IMR-90 (cell line): Measurements from ENCODE around the gene KXD1. TPM values are rescaled to one million over a fixed set of nuclear protein-coding genes. Genes with fewer than 3 reads are reported as not detected.

ENCODE experiments used
- ATAC-seq: fragments of 200-7000 bp; cut with Tn5 transposase; 2 replicates; pipeline ENCODE4 v1.9.1; 2020; ENCODE audit warnings: low read depth, mild to moderate bottlenecking, moderate library complexity
- BruUV-seq: library from RNA; stranded (reverse); fragments of 400-500 nt; replicated peaks from 2 replicates; lab custom pipeline; 2021; lab: Mats Ljungman, UMichigan
- CTCF ChIA-PET: fragments of 300-600 bp; formaldehyde crosslinking; extraction: SDS; loops from one replicate; lab custom pipeline; 2021; ENCODE audit warnings: antibody characterized with exemption; lab: Yijun Ruan, JAX
- POLR2A ChIA-PET: fragments of 300-600 bp; sonication (Branson Sonifier 250); formaldehyde crosslinking; loops from one replicate; lab custom pipeline; 2022; ENCODE audit warnings: antibody characterized with exemption; ENCODE audit not compliant: unreplicated experiment; lab: Charles Lee
- DNase-seq: peaks from one replicate; pipeline ENCODE4 v3.0.0; 2013
- H2AFZ ChIP-seq: replicated peaks from 2 replicates; pipeline ENCODE3; 2013; ENCODE audit warnings: low read length, mild to moderate bottlenecking; ENCODE audit not compliant: poor library complexity
- H2AK5ac ChIP-seq: 2 replicates; pipeline ENCODE4 v1.6.1; 2013; ENCODE audit warnings: low read depth, low read length, inconsistent platforms
- H2AK9ac ChIP-seq: replicated peaks from 2 replicates; pipeline ENCODE3; 2013; ENCODE audit warnings: mild to moderate bottlenecking, low read depth, low read length, moderate library complexity; ENCODE audit not compliant: poor library complexity
- H2BK120ac ChIP-seq: 2 replicates; pipeline ENCODE4 v1.6.1; 2013; ENCODE audit warnings: low read depth, low read length, inconsistent platforms
- H2BK15ac ChIP-seq: 3 replicates; pipeline ENCODE4 v1.6.1; 2013; ENCODE audit warnings: low read depth, low read length, inconsistent platforms
- H2BK20ac ChIP-seq: 2 replicates; pipeline ENCODE4 v1.6.1; 2013; ENCODE audit warnings: low read depth, mild to moderate bottlenecking, inconsistent platforms, low read length, moderate library complexity
- H2BK5ac ChIP-seq: 2 replicates; pipeline ENCODE4 v1.6.1; 2013; ENCODE audit warnings: mild to moderate bottlenecking, low read depth, low read length, inconsistent platforms; ENCODE audit not compliant: poor library complexity, severe bottlenecking
- H3K14ac ChIP-seq: replicated peaks from 2 replicates; pipeline ENCODE4 v1.6.1; 2013; ENCODE audit warnings: low read depth, low read length, inconsistent platforms
- H3K18ac ChIP-seq: 2 replicates; pipeline ENCODE4 v1.6.1; 2013; ENCODE audit warnings: low read depth, low read length, control low read depth
- H3K23ac ChIP-seq: 2 replicates; pipeline ENCODE4 v1.6.1; 2013; ENCODE audit warnings: low read depth, low read length, inconsistent platforms
- H3K27ac ChIP-seq: 2 replicates; pipeline ENCODE4 v1.5.1; 2013; ENCODE audit warnings: mild to moderate bottlenecking, control low read depth, low read length; ENCODE audit not compliant: insufficient read depth
- H3K27me3 ChIP-seq: 2 replicates; pipeline ENCODE4 v1.6.1; 2013; ENCODE audit warnings: low read length; ENCODE audit not compliant: control insufficient read depth, insufficient read depth
- H3K36me3 ChIP-seq: 2 replicates; pipeline ENCODE4 v1.6.1; 2013; ENCODE audit warnings: low read length, mixed read lengths; ENCODE audit not compliant: control insufficient read depth, insufficient read depth
- H3K4ac ChIP-seq: 2 replicates; pipeline ENCODE4 v1.6.1; 2013; ENCODE audit warnings: low read depth, low read length, inconsistent platforms
- H3K4me1 ChIP-seq: 2 replicates; pipeline ENCODE4 v1.6.1; 2013; ENCODE audit warnings: low read length, mixed read lengths; ENCODE audit not compliant: control insufficient read depth, insufficient read depth
- H3K4me2 ChIP-seq: 2 replicates; pipeline ENCODE4 v1.6.1; 2013; ENCODE audit warnings: low read depth, mild to moderate bottlenecking, control low read depth, low read length, moderate library complexity
- H3K4me3 ChIP-seq: 2 replicates; pipeline ENCODE4 v1.5.1; 2013; ENCODE audit warnings: low read depth, mild to moderate bottlenecking, control low read depth, low read length, moderate library complexity; ENCODE audit not compliant: insufficient read depth
- H3K56ac ChIP-seq: 2 replicates; pipeline ENCODE4 v1.6.1; 2013; ENCODE audit warnings: low read length, inconsistent platforms; ENCODE audit not compliant: insufficient read depth; ENCODE audit errors: extremely low read depth
- H3K79me1 ChIP-seq, 2 experiments: 2 replicates each; pipeline ENCODE4 v1.6.1; 2013; ENCODE audit warnings: low read length in 2 of 2, inconsistent platforms in 1 of 2, low read depth in 1 of 2
- H3K9ac ChIP-seq: 2 replicates; pipeline ENCODE4 v1.6.1; 2013; ENCODE audit warnings: low read depth, low read length, control low read depth
- H3K9me1 ChIP-seq: 2 replicates; pipeline ENCODE4 v1.6.1; 2013; ENCODE audit warnings: low read length, inconsistent platforms; ENCODE audit not compliant: insufficient read depth
- H3K9me3 ChIP-seq: 2 replicates; pipeline ENCODE4 v1.6.1; 2013; ENCODE audit warnings: low read length; ENCODE audit not compliant: control insufficient read depth, insufficient read depth
- H4K20me1 ChIP-seq: 2 replicates; pipeline ENCODE4 v1.6.1; 2013; ENCODE audit warnings: low read length, inconsistent platforms; ENCODE audit not compliant: insufficient read depth
- H4K5ac ChIP-seq: 2 replicates; pipeline ENCODE4 v1.6.1; 2013; ENCODE audit warnings: mild to moderate bottlenecking, low read depth, low read length, control low read depth
- H4K8ac ChIP-seq, 2 experiments: 2 replicates each; pipeline ENCODE4 v1.6.1; 2013; ENCODE audit warnings: low read depth in 2 of 2, low read length in 2 of 2, control low read depth in 1 of 2, inconsistent platforms in 1 of 2
- H4K91ac ChIP-seq: 2 replicates; pipeline ENCODE4 v1.6.1; 2013; ENCODE audit warnings: low read depth, low read length, inconsistent platforms; ENCODE audit not compliant: insufficient read depth
- MXI1 ChIP-seq: IDR thresholded peaks from 2 replicates; pipeline ENCODE4 v1.6.1; 2012; ENCODE audit warnings: low read depth, mild to moderate bottlenecking, low read length, moderate library complexity, borderline replicate concordance
- RAD21 ChIP-seq: IDR thresholded peaks from 2 replicates; pipeline ENCODE4 v1.6.1; 2012; ENCODE audit warnings: low read length, improper control_type of control experiment
- WGBS, 2 experiments: methylation state at CpG; one replicate each; pipeline versions ENCODE4 v1.1.5 to v1.1.7; 2013; ENCODE audit warnings: missing lambda C conversion rate in 2 of 2; ENCODE audit not compliant: insufficient read length in 1 of 2; ENCODE audit errors: extremely low coverage in 2 of 2; 5-methylcytosine and 5-hydroxymethylcytosine counted together
- dilution Hi-C: fragments of 300-500 bp; cut with HindIII; formaldehyde crosslinking; loops from one replicate; pipeline ENCODE4 v1.14.3; 2018; ENCODE audit warnings: low sequenced_read_pairs; ENCODE audit not compliant: unreplicated experiment
- in situ Hi-C: fragments of 300-500 bp; cut with MboI; formaldehyde crosslinking; loops from 3 replicates; pipeline ENCODE4 v1.14.3; 2019; ENCODE audit warnings: low sequenced_read_pairs, inconsistent platforms, mixed read lengths
- intact Hi-C: fragments of 100-400 bp; cut with micrococcal nuclease; formaldehyde crosslinking; loops from 2 replicates; pipeline ENCODE4 v1.10.0; 2022
- polyA plus RNA-seq, 3 experiments: library from polyadenylated mRNA; depleted of rRNA; stranded (reverse); fragments of >200 nt; gene quantifications; 2 replicates each; pipeline ENCODE4 v1.2.3, GENCODE V29; 2012; ENCODE audit warnings: low replicate concordance in 1 of 3
- total RNA-seq: library from RNA; depleted of rRNA; stranded (reverse); fragments of >200 nt; gene quantifications from 2 replicates; pipeline ENCODE4 v1.2.3, GENCODE V29; 2012

Gene KXD1
- total and polyA plus RNA-seq, 2 of the 4 experiments (the other 2 are of a cell fraction) = 66.7 to 196 TPM

DNA sequence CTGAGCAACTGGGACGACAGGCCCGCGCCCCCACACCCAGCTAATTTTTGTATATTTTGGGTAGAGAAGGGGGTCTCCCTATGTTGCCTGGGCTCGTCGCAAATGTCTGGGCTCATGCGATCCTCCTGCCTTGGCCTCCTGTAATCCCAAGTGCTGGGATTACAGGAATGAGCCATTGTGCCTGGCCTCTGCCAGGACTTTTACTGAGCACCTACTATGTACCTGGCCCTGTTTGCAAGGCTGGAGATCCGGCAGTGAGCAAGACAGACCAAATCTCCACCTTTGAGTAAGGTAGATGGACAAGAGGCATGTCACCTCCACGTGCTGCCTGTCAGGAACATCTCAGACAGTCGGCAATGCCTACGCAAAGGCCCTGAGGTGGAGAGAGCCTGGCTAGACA is 21.2 kb upstream of the KXD1 start:
- Histone ChIP-seq H2BK120ac (no peak overlapping the region), H3K56ac (no peak overlapping the region), H3K4me3 (no peak overlapping the region), H2AFZ (no peak overlapping the region), H4K91ac (no peak overlapping the region), H3K4me2 (no peak overlapping the region), H4K8ac (no peak overlapping the region), H3K4ac (no peak overlapping the region), H3K4me1 (no peaks in the 10 kb centered on the region; the same call in 1 of the 2 replicates), H2BK5ac (no peak overlapping the region), H3K36me3 (peaks cover 66% of the 10 kb centered on the region), H2BK20ac (no peak overlapping the region), H3K23ac (no peak overlapping the region), H4K20me1 (no peaks in the 10 kb centered on the region), H3K18ac (no peak overlapping the region), H3K79me1 (peaks cover 12 to 37% of the 10 kb centered on the region in 2 experiments), H3K9me1 (peaks cover 4% of the 10 kb centered on the region; the same call in 1 of the 2 replicates), H3K14ac (no peak overlapping the region), H3K9ac (no peak overlapping the region), H3K27me3 (no peaks in the 10 kb centered on the region), H4K5ac (no peak overlapping the region), H2BK15ac (no peak overlapping the region), H3K27ac (no peak overlapping the region), H2AK5ac (no peak overlapping the region), H3K9me3 (no peaks in the 10 kb centered on the region), H2AK9ac (no peak overlapping the region)
- no peak for DNase-seq
- no TSS peak for BruUV-seq
- POLR2A ChIA-PET = no interaction called here
- in situ Hi-C loops = no loop called here
- CTCF ChIA-PET = no interaction called here
- ATAC-seq = no peak
- intact Hi-C loops = no loop called here
- WGBS, 2 experiments = 94% methylated on average over 7 of the region's 10 CpGs; no CpG with 5 or more reads in 1 of the 2 experiments
- no peak for TF ChIP-seq MXI1
- no peak for TF ChIP-seq RAD21
- dilution Hi-C loops = no loop called here
